Activated CD8-positive, alpha-beta memory T cell treated with anti-CD3 and anti-CD28 coated beads for 24 hours (primary cell): ENCODE data around the gene WNT4.
A peak's percentile ranks its signal among the peaks of the same experiment; 100 is the strongest.

Experiments used
- DNase-seq: peaks from one replicate; pipeline ENCODE4 v3.0.0-alpha.2; 2020

The WNT4 gene

GRCh38 chr1:22143065-22144033 lies at the start of gene WNT4:
Gene WNT4, minus strand, starts transcription at chr1:22143097. Its CDS starts 175 bp downstream, at chr1:22142922.
- DNase-seq: peak; percentile 63

DNA sequence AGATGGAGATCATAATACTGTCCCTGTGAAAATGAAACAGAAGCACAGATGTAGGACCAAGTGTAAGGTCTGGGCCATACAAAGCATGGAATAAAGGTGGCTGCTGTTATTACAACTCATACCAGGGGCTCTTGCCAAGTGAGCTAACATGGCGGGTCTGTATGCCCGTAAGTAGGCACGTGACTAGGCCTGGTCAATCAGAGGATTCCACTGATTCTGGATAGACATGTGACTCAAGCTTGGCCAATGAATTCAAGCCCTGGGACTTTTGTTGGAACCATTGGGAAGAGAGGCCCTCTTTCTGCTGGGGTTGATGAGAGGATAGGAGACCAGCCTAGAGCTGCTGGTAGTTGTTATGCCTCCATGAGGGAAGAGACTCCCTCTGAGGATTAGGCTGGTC lies 47.8 kb upstream of the WNT4 start:
- DNase-seq: no peak

DNA sequence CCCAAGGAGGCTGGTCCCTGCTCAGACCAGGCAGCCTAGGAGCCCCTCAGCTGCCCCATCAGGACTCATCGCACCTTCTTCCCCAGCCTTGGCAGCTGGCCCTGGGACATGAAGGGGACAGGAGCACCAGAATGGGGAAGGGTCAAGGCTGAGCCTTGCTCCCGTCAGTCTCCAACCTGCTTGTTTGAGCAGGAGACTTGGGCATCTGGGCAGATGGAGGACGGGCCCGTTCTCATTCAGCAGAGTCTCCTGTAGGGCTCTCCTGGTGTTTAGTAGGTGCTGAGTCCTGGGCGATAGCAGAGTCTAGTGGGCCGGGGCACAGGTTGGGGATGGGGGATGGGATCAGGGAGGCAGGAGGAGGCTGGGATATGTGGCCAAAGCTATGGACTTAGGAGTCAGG lies 47.4 kb upstream of the WNT4 start:
- no peak for DNase-seq

GRCh38 chr1:22189619-22190018 lies 46.7 kb upstream of the WNT4 start:
- DNase-seq: no peak

DNA sequence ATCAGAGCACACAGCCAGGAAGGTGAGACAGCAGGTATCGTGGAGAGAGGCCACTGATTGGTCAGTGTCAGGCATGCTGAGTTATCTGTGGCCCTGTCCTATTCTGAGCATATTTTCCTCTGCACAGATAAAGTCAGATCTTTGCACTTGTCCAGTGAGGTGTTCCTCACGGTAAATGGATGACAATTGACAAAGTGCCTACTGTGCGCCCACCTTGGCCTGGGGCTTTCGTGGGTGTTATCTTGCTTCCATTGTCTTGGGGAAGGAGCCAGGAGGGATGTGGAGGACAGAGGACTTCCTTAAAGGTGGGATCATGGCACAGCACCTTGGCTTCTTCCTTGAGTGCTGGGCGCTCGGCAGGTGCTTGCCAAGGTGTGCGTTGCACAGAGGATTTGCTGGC lies 46.0 kb upstream of the WNT4 start:
- DNase-seq: no peak

- no peak for DNase-seq
Observed at GRCh38 chr1:22188436-22188835, 45.5 kb upstream of the WNT4 start.

DNA sequence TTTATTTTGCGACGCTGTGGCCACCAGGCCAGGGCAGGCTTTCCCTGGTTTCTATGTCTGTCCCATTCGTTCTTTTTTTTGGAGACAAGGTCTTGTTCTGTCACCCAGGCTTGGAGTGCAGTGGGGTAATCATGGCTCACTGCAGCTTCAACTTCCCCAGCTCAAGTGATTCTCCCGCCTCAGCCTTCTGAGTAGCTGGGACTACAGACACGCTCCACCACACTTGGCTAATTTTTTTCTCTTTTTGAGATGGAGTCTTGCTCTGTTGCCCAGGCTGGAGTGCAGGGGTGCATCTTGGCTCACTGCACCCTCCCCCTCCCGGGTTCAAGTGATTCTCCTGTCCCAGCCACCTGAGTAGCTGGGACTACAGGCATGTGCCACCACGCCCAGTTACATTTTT lies 43.4 kb upstream of the WNT4 start:
- no peak for DNase-seq

- DNase-seq: no peak
Observed at GRCh38 chr1:22184892-22185612, 42.2 kb upstream of the WNT4 start.

GRCh38 chr1:22184454-22184853 lies 41.6 kb upstream of the WNT4 start:
- no peak for DNase-seq

GRCh38 chr1:22182715-22183114 lies 39.8 kb upstream of the WNT4 start:
- DNase-seq: no peak

DNA sequence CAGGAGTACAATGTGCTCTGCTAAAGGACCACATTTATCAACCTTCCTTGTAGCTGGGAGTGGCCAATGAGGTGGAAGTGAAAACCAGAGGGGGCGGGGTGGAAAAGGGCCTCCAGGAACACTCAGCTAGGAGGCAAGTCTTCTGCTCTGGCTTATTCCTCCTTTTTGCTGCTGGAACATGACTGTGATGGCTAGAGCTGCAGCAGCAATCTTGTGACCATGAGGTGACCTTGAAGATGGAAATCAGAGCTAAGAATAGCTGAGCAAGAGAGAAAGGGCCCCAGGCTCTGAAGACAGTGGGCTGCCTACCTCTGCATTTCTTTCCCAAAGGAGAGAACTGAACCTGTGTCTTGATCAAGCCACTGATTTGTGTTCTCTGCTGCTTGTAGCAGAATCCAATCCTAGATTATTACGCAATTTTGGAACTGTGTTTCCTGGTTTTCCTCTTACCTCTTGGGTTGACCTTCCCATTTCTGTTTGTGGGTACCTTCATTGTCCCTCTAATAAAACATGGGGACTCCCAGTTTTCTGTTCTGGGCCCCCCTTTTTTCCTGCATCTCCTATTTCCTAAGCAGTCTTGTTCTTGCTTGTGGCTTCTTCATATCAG lies 36.4 kb upstream of the WNT4 start:
- DNase-seq: no peak

DNA sequence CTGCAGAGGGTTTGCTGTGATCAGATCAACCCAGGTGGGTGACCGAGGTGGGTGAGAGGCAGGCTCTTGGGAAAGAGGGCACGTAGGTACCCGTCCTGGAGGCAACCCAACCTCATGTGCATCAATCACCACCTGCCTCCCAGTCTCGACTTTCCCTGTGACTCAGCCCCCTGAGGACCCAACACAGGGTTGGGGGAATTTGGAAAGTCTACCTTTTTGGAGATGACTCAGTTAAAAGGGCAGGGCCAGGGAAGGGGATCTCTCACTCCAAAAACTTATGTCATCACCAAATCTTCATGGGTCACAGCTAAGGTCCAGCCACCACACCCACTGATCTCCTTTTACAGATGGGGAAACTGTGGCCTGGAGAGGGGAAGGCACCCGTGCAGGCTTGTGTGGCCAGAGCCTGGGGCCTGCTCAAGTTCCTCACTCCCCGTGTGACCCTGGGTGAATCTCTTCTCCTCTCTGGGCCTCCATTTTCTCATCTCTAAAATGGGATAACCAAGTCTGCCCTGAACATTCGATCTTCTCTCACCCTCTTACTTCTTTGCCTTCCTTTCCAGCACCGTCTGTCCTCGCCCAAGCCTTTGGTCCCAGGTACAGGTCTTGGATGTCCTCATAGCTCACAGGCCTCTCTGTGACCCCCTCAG lies 34.6 kb upstream of the WNT4 start:
- no peak for DNase-seq

DNA sequence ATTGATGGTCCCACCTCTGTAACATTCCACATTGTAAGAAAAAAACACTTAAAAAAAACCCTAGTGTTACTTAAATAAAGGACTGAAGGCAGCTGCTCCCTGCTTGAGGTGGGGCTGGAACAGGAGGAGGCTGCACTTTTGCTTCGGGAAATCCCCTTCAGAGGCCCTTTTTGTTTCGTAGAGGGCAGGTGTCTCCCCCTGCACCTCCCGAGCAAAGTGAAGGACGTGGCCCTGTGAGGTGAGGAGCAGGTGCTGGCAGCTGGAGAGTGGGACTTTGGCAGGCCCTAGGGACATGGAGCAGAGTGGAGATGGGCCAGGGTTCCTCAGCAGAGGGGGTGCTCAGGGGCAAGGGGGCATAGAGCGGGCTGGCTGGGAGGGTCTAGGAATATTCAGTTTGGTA lies 33.4 kb upstream of the WNT4 start:
- no peak for DNase-seq

GRCh38 chr1:22174446-22175220 lies 31.7 kb upstream of the WNT4 start:
- DNase-seq: no peak

GRCh38 chr1:22171951-22172715 lies 29.2 kb upstream of the WNT4 start:
- no peak for DNase-seq

GRCh38 chr1:22169816-22170215 lies 26.9 kb upstream of the WNT4 start:
- DNase-seq: no peak

- no peak for DNase-seq
Observed at GRCh38 chr1:22168412-22168973, 25.6 kb upstream of the WNT4 start.

GRCh38 chr1:22166439-22166838 lies 23.5 kb upstream of the WNT4 start:
- no peak for DNase-seq

- DNase-seq: no peak
Observed at GRCh38 chr1:22164841-22165808, 22.2 kb upstream of the WNT4 start.

DNA sequence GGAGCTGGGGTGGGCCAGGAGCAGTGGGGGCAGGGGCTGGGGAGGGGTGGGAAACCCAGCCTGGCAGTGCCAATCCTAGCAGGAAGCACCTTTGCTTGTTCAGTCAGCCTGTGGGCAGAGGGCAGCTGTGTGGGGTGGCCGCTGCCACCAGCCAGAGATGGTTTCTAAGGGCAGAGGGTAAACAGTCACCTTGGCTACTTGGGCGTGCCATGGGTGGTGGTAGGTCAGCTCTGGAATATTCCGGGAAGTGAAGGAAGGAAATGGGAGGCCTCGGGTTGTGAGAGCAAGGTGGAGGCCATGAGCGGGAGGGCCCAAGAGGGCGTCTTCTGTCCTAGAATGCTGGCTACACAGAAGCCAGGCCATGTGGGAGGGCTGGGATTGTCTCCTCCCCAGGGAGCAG lies 20.7 kb upstream of the WNT4 start:
- DNase-seq: no peak
